HEK293T (cell line): Measurements from ENCODE around the gene CHRNB4.

ENCODE experiments used
- ARNT ChIP-seq: fragments of 450-650 bp; IDR thresholded peaks from 2 replicates; pipeline ENCODE4 v1.6.1; 2017; ENCODE audit warnings: mild to moderate bottlenecking
- BHLHE40 ChIP-seq: fragments of 450-650 bp; IDR thresholded peaks from 2 replicates; pipeline ENCODE4 v1.6.1; 2016; ENCODE audit warnings: mild to moderate bottlenecking, moderate library complexity, borderline replicate concordance
- ELF4 ChIP-seq: fragments of 450-650 bp; IDR thresholded peaks from 2 replicates; pipeline ENCODE4 v1.6.1; 2017; ENCODE audit warnings: antibody characterized with exemption
- FOXK2 ChIP-seq: fragments of 450-650 bp; IDR thresholded peaks from 2 replicates; pipeline ENCODE4 v1.6.1; 2016; ENCODE audit warnings: mild to moderate bottlenecking
- FOXM1 ChIP-seq: fragments of 450-650 bp; IDR thresholded peaks from 2 replicates; pipeline ENCODE4 v1.6.1; 2017; ENCODE audit warnings: mild to moderate bottlenecking, borderline replicate concordance
- HDGF ChIP-seq: fragments of 450-650 bp; IDR thresholded peaks from 2 replicates; pipeline ENCODE4 v1.6.1; 2017; ENCODE audit warnings: antibody characterized with exemption, borderline replicate concordance
- SP1 ChIP-seq: fragments of 450-650 bp; IDR thresholded peaks from 2 replicates; pipeline ENCODE4 v1.6.1; 2017
- TARDBP ChIP-seq: fragments of 450-650 bp; IDR thresholded peaks from 2 replicates; pipeline ENCODE4 v1.6.1; 2016

DNA sequence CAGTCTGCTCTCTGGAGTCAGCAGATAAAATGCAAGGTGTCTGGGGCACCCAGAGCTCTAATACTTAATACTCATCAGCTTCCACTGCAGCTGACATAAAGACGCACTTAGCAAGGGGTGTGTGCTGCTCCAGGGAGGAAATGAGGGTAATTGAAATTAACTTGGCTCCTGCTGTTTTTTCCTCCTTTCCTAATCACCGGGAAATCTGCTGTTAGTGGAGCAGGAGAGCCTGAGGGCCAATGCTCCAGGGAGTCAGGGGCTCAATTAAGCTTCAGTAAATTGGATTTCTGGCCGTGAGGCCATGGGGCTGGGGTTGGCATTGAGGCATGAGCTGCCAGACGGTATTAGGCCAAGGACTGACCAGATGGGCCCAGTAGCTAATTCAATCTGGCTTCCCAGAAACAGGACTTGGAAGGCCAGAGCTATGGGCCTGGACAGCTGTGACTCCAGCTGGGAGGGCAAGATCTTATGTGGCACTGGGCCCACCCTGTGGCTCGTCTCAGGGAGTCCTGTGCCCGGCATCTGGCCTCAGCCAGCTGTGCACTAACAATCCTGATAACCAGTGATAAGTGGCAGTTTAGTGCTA, 30.7 kb upstream of the CHRNB4 start:
- TF ChIP-seq TARDBP (no peak), FOXM1 (no peak), SP1 (no peak), BHLHE40 (no peak), ARNT (no peak), ELF4 (no peak), FOXK2 (no peak), HDGF (no peak)
